IPS DF 19.7 (cell line): Measurements from ENCODE around the gene COL4A2.

Source experiments
- DNase-seq: peaks from one replicate; pipeline ENCODE4 v3.0.0-alpha.2; 2013; ENCODE audit warnings: low read depth, low spot score

COL4A2 gene

DNA sequence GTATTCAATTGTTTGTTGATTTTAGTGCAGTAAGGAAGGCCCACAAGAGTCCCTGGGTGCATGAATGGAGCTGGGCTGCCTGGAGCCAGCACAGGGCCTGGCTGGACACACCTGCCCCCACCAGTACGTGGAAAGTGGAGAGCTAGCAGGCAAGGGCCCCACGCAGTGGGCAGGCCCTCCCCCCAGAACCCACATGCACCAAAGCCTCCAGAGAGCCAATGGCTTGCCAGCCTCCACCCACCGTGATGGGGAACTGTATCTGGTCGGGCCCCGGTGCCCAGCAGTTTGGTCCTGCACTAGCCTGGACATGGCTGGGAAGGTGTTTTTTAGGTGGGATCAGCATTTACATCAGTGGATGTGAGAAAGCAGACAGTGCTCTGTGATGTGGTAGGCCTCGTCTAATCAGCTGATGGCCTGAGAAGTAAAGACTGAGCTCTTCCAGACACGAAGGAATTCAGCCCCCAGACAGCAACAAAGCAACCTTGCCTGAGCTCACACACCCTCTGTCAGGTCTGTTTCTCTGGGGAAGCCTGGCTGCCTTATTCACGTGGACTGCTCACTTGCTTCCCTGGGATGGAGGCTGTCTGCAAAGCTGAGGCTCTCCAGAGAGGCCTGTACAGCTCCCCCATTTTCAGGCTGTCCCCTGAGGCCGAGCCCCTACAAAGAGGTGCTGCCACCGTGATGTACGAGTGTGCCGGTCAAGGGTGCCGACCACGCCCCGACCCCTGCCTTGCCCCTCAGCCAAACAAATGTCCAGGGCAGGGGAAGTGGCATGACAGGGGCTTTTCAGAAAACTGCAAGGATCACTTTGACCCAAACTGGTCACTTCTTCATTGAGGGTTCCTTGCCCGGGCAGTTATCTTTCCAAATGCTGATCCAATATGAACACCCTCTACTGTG, 226.9 kb downstream of the COL4A2 start:
- no peak for DNase-seq

DNA sequence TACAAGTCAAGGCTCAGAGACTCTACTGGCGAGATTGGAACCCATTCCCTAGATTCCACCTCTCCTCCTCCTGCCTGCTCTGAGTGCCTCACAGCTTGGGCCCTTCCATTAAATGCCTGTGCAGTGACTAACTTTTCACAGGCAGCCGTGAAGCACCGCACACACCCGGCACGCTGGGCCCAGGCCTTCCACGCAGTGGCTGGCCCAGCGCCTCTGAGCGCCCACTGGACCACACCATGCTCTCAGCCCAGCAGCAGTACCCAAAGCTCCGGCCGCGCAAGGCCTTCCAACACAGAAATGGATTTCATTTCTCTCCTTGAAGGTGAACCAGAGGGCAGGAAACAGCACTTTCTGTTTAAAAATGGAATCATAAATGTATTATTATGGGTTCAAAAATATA, 228.4 kb downstream of the COL4A2 start:
- DNase-seq = no peak

DNA sequence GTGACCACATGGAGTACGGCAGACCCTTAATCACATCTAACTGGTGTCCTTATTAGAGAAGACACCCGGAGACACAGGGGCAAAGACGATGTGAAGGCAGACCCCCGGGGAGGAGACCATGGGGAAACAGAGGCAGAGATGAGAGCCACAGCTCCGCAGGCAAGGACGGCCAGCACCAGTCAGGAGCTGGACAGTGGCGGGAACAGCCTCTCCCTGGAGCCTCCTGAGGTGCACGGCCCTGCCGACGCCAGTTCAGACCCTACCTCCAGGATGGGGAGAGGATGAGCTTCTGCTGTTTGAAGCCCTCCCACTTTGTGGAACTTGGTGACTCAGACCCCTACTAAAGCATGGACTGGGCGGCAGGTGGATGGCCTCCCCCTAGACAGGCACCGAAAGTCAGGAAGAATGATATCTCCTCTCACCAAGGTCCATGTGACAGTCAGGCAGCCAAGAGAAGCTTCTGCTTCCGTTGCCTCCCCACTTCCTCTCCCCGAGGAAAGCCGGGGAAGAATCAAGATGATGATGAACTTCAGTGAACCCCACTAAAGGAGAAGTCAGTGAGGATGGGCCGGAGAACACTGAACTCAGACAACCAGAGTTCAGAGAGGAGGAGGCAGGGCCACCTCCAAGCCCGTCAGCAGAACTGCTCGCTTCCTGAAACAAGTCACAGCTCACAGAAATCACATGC, 229.1 kb downstream of the COL4A2 start:
- DNase-seq = no peak

DNA sequence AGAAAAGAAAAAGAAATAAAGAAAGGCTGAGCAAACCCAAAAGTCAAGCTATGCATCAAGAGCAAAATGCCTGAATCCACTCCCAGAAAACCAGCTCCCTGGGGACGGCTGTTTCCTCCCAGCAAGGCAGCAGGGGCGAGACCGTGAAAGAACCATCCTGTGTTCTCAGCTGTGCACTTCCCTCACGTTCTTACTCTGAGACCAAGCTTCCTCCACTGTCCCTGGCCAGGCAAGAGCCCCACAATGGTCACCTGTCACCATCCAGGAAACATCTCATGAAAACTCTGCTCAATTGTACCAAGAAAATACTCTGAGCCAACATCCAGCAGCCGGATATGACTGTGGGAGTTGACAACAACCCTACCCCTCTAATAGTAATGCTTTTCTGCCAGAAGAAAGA, 231.5 kb downstream of the COL4A2 start:
- DNase-seq = no peak

DNA sequence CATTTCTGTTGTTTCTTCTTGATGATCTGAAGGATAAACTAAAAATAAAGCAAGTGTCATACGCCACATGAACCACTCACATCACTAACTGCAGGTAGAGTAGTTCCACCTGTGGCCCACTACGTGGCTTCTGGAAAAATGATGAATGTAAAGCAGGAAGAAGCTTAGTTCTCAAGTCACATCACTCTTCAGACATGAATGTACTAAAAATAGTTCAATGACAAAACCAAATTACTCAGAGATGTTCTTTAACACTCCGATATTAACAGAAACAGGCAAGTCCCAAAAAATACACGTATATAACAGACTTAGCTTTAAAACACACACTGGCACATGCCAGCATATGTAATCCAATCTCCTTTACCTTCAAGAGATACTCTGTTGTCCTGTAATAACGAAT, 232.8 kb downstream of the COL4A2 start:
- no peak for DNase-seq

DNA sequence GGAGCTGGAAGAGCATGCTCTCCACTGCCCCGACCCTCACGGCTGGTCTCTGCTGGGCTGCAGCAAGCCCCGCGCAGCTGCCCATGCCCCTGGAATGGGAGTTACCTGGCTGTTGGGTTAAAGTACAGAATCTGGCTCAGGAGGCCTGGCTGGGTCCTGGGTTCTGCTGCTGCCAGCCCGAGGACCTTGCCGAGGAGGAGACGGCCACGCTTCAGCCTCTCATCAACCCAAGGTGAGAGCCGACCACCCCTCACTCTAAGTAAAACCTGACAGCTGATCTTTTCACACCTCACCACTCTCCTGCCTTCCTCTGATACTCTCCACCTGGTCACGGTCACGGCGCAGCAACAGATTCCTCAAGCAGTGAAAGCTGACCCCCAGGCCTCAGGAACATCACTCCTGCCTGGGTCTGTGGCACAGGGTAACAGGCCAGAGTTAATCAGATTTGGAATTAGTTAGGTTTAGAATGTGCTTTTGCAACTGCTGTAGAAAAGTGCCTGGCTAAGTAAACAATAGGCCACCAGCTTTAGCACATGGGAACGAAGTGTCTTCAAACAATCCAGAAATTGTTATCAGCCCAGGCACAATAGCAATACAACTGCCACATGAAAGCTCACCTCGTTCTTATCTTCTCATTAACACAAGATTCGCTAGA, 233.9 kb downstream of the COL4A2 start:
- no peak for DNase-seq

DNA sequence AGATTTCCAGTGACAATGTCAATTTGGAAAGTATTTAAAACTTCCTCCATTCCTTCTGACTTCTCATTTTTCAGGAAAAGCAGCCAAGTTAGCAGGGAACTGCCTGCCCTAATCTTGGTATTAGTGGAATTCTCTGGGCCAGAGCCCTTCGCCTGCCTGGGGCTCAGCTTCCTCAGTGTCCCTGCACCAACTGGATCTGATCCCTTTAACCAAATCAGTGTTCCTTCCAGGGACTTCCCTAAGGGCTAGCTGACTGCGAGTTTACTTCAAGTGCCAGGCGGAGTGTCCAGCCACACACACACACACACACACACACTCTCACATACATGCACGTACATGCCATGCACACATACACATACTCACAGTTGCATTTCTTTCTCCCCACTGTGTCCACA, 234.4 kb downstream of the COL4A2 start:
- DNase-seq = no peak

DNA sequence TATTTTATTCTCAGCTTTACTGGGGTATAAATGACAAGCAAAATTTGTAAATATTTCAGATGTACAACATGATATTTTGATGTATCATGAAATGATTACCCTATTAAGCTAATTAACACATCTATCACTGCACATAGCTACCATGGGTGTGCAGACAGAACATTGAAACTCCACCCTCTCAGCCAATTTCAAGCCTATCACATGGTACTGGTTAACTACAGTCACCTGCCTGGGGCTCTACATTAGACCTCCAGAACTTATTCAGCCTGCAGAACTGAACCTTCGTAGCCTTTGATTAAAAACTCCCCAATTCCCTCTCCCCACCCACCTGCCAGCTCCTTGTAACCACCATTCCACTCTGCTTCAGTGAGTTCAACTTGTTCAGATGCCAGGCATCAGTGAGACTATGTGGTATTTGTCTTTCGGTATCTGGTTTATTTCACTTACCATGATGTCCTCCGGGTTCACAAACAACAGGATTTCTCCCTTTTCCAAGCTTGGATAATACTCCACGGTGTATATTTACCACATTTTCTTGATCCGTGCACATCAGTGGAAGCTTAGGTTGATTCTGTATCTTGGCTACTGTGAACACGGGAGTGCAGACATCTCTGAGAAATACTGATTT, 235.2 kb downstream of the COL4A2 start:
- no peak for DNase-seq

DNA sequence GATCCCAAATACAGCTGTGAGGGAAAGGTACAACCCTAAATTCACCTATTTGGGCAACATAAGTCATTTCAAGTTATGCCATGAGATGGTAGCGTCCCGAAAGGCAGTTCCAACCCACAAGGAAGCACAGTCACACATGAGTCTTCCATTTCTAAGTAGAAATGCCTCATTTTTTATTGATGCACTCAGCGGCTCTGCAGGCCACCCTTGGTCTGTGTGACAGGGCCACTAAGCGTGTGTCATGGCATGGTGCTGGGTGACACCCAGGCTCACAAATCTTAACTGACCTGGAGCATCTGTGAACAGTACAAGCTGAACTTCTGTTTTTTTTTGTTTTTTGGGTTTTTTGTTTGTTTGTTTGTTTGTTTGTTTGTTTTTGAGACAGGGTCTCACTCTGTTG, 239.3 kb downstream of the COL4A2 start:
- DNase-seq = no peak

DNA sequence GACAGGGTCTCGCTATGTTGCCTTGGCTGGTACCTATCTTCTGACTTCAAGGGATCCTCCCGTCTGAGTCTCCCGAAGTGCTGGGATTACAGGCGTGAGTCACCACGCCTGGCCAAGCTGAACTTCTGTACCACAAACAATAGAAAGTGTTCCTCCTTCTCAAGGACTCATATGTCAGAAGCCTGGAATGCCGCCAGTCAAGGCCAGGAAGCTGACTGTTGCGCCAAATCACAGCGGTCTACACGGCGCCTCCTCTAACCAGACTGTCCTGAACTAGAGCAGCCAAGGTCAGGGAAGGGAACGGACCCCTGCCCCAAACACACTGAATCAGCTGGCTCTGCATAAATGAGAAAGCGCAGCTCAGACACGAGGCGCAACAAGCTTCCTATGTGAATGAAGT, 239.8 kb downstream of the COL4A2 start:
- DNase-seq = no peak

DNA sequence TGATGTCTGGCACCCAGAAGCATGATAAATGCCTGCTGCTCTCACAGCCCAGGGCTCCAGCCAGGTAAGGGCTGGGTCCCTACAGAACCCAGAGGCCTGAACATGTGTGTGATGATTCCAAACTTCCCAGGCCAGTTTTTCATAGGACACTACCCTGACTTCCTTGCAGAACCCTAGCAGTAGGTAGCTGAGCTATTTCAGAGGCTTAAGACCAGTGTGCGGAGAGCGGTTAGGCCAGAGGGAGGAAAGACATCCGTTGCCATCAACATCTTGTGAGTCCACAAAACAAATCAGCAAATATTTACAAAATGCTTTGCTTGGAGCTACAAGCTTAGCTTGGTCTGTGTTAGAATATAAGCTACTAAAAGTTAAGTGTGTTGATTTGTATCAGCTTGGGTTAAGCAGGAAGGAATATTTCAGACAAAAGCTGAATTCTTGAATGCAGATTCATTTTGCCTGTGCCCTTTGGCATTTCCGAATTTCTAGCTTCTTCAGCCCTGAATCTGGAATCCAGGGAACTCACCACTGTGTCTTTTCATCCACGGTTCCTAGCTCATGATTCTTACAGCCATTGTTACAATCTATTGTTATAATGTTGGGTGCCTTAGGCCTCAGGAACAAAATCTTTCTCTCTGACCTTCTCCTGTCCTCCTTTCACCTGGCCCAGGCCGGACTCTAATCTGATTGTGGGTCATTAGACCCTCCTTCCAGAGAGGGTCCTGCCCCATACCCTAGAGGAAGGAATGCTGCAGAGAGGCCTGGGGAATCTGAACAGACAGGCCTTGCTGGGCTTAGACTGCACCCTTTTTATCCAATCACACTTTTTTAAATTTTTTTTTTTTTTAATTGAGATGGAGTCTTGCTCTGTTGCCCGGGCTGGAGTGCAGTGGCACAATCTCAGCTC, 242.1 kb downstream of the COL4A2 start:
- DNase-seq = no peak

DNA sequence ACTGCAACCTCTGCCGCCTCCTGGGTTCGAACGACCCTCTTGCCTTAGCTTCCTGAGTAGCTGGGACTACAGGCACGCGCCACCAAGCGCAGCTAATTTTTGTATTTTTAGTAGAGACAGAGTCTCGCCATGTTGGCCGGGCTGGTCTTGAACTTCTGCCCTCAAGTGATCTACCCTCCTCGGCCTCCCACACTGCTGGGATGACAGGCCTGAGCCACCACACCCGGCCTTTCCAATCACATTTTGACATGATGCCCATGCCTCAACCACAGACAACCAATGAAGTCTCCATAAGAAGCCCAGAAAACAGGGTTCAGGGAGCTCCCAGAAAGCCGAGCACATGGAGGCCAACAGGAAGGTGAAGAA, 242.7 kb downstream of the COL4A2 start:
- no peak for DNase-seq

DNA sequence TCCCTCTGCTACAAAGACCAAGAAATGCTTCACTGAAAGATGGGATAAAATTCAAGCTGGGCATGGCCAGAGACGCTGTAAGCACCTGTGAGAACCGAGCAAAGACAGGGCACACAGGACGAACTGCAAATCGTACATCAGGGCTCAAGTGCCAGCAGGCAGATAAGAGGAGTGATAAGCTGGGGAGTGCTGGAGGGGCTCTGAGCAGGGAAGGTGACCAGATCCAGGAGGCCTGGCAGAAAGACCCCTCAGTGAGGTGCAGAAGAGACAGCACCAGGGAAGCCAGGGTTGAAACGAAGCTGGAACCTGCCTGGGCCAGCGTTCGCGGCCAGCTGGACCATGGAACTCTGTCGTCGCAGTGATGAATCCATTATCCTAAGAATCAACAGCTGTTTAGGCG, 244.2 kb downstream of the COL4A2 start:
- no peak for DNase-seq

DNA sequence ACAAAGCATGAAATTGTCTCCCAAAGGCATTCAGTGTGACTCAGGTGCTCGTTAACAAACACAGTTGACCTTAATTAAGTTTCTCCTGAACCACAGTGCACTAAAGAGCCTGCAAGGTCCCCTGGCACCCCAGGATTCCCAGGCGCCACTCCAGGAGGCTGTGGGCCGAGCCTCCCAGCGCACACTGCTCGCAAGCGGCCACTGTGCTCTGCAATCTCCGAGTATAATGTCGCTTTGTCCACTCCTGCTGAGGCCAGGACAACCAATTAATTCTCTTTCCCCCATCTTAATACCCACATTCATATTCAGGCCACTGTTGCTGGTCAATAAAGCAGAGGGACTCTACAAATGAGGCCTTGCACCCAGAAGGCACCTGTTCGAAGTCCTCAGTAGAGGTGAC, 245.7 kb downstream of the COL4A2 start:
- DNase-seq = no peak

DNA sequence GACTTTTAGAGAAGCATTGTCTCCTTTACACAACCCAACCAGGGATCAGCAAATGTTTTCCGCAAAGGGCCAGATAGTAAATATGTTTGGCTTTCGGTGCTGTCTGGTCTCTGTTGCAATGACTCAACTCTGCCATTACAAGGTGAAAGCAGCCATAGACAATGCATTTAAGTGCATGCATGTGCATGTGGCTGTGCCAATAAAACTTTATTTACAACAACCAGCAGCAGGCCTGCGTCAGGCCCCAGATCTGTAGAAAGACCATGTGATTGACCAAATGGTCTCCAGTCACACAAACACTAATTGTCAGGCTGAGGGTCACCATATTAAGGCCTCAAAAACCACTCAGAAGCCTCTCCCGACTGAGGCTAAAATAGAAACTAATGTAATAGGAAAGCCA, 246.3 kb downstream of the COL4A2 start:
- DNase-seq = no peak

DNA sequence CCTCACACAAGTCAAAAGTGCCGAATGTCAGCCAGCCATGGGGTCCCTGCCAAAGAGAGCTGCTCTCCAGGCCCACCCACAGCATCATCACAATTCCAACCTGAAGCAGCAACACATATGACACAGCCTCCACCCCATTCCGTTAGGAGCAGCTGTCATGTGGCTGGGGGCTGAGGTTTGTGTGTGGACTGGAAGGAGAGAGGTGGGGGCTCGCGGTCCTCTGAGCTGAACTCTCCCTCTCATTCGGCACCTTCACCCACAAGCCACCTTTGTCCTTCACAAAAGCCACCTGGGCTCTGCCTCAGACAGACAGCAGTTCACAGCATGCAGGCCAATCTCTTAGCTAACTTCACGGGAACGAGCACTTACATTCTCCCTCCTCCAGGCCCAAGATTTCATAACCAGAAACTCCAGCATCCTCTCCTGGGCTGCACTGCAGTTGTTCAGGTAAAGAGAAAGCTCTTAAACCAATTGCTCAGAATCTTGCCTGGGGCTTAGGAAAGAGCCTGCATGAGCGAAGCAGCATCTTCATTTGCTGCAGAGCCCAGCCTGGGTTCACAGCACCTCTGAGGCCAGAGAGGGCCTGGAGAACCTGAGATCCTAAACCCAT, 247.2 kb downstream of the COL4A2 start:
- no peak for DNase-seq

DNA sequence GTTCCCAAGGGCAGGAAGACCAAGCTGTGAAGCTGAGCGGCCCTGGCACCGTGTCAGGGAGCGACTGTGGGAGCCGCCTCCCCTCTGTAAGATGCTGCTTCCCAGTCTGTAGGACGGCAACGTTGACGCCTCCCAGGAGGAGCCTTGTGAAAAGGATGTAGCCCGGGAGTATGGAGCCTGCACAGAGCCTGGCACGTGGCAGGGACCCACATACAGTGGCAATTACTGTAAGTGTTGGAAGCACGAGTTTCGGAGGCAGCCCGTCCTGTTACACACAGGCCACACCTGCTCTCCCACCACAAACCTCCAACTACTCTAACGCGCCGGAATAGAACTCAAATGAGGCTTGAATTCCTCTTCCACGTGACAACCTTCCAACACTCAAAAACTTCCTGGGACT, 247.9 kb downstream of the COL4A2 start:
- no peak for DNase-seq

DNA sequence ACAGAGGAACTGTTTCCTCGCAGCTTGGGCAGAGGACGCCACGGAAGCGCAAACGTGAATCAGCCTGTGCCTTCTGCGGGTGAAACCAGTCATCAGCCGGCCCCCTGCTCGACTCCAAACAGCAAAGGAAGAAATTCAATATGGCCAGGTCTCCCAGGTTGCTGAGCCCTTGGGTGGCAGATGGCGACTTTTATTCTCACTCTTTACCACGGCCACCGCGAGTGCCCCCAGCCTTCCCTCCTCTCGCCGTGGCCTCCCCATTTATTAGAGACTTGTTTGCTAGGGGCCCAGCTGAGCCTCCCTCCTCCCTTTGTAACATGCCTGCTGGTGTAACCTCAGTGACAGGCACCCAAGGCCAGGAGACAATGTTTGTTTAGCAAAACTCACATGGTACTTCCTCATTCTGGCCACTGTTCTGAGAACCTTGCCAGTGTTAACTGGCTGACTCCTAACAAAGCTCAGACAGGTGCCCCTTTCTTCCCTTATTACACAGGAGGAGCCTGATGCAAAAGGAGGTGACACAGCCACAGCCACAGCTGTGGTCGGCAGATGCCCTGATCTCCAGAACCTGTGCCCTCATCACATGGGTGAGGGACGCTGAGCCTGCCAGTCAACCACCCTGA, 248.6 kb downstream of the COL4A2 start:
- DNase-seq = no peak

DNA sequence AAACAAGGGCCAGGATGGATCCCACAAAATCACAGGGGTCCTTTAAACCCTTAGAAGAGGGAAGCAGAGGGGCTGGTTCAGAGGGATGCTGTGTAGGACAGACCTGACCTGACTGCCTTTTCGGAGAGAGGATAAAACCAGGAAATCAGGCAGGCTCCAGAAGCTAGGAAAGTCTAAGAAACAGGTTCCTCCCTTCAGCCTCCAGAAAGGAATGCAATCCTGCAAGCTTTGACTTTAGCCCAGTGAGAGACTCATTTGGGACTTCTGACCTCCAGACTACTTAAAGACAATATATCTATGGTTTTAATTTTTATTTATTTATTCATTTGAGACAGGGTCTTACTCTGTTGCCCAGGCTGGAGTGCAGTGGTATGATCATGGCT, 249.1 kb downstream of the COL4A2 start:
- DNase-seq = no peak

DNA sequence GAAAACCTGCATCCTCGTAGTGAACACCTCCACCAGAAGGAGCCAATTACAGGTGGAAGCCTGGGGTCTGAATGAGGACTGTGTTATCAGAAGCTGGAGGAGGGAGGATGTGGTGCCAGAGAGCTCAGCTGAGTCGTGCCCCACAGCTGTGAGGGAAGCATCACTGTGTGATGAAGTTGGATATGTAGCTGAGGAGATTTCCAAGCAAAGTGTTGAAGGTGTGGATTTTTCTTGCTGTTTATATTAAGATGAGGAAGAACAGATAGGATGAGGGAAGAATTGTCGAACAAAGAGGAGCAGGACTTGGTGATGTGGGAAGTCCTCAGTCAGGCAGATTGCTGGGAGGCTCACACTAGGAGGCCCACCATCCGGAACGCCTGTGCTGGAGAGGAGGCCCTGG, 250.0 kb downstream of the COL4A2 start:
- DNase-seq = no peak
